LHCN-M2 (cell line): Measurements from ENCODE around the gene RUNDC3A. TPM values are rescaled to one million over a fixed set of nuclear protein-coding genes. Genes with fewer than 3 reads are reported as not detected.
"Not testable (repeated sequence)": the region's sequence is repeated elsewhere in the genome, so short reads cannot be mapped to it uniquely, and the experiment has no call there.

Experiments
- DNase-seq: peaks from one replicate; pipeline ENCODE4 v3.0.0-alpha.2; 2012; ENCODE audit warnings: low read depth
- total RNA-seq: library from RNA; depleted of rRNA; stranded (reverse); fragments of >200 nt; gene quantifications from 2 replicates; pipeline ENCODE4 v1.2.3, GENCODE V29; 2014; rRNA removed

The RUNDC3A gene
- total RNA-seq, 1 experiment from 2014 or later = not detected

DNA sequence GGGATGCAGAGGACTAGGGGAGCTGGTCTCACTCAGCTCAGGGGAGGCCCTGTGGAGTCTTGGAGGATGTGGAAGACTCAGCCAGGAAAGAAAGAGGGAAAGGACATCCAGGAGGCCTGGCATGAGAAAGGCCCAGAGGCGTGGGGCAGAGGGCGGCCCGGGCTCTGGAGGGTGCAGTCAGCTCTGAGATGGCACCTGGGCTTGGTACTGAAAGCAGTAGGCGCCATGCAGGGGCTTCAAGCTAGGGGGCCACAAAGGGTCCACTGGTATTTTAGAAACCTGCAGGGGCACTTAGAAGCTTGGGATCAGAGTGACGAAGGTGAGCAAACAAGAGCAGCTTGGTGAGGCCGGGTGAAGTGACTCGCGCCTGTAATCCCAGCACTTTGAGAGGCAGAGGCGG lies 49.7 kb downstream of the RUNDC3A start:
- DNase-seq = no peak

- DNase-seq = no peak
These were observed 50.6 kb downstream of the RUNDC3A start for GRCh38 chr17:44359006-44359405.

GRCh38 chr17:44359458-44360143 lies 51.2 kb downstream of the RUNDC3A start:
- DNase-seq = no peak

- DNase-seq = no peak
These were observed 51.7 kb downstream of the RUNDC3A start for GRCh38 chr17:44360144-44360533.

GRCh38 chr17:44360826-44361225 lies 52.4 kb downstream of the RUNDC3A start:
- DNase-seq = peak; percentile 49

- no peak for DNase-seq
These were observed 53.2 kb downstream of the RUNDC3A start for GRCh38 chr17:44361292-44362260.

DNA sequence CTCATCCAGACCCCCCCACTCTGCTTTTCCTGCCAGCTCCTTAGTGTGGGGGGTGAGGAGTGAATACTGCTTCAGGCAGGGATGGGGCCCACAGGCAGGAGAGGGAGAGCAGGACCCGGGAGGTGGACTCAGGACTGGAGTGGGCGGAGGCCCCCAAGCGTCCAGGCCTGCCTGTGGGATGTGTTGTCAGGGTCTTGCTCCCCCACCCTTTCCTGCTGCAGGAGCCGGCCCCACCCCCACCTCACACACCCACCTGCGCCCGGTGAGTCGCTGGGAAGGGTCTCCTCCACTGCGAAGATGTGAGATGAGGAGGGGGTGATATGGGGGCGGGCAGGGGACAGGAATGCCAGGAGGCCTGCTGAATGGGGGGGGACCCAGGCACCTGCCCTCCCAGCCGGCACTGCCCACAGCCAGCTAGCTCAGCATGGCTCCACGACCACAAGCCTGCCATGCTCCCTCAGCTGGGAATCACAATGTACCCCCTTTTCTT lies 54.1 kb downstream of the RUNDC3A start:
- DNase-seq = no peak

DNA sequence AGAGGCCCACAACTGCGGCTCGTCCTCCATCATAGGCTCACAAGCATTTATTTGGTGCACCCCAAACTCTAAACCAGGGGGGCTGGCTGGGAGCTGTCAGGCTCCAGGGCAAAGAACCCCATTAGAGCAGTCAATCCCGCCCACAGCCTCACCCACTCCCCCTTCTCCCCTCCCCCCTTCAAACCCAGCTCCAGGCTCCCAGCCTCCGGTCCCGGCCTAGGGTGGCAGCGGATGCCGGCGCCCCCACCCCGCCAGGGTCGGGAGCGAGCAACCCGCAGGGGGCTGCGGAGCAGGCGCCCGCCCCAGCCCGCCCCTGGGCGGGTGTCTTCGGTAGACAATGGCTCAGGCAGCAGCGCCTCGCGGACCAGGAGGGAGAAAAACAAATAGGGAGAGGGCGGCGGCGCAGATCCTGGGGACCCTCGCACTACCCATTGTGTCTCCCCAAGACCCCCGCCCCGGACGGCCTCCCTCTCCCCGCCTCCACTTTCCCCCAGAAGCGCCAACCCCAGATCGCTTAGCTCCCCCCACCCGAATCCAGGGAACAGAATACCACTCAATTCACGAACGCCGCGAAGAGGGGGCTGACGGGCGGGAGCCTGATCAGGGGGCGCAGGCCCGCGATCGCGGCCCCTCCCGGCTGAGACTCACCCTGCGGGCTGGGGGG lies 54.7 kb downstream of the RUNDC3A start:
- no peak for DNase-seq

DNA sequence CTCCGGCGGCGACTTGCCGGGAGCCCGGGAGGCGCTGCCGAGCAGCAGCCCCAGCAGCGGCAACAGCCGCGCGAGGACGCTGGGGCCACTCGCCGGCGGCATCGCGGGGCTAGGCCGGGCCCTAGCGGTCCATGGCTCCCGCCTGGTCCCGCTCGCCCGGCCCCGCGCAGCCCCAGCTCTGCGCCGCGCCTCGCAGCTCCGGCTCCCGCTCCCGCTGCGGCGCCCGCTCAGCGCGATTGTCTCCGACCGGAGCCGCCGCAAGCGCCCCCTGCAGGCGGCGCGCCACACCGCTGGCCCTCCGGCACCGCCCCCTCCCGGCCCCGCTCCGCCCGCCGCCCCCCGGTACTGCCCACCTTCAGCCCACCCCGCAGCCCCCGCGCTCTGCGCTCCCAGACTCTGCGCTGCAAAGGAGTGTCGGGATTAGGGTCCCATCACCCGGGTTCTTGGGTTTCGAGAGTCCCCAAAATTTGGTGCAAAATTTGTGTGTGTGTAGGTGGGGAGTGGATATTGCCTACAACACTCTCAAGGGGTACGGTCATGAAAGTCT lies 55.3 kb downstream of the RUNDC3A start, which contains the start of gene FAM171A2:
Gene FAM171A2 (minus strand): TSS at position 241 of the 547 bp plus-strand sequence. CDS start 139 bp downstream, at position 102.
- DNase-seq = peak; percentile 36

DNA sequence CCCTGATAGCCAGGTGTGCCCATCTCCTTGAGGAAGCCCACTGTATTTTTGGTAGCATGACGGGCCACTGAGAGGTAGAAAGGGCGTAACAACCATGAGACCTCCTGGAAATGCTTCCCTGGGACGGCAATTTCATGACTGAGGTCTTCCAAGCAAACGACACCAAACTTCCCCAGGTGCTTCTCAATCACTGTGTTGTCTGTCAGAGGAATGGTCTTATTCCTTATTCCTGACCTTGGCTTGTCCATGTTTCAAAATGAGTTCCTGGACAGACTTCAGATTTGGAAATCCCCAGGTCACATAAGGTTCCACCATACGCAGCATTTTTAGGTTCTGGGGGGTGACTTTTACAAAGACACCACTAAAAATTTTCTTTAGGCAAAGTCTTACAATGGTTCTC lies 56.6 kb downstream of the RUNDC3A start:
- DNase-seq = not testable (repeated sequence)

GRCh38 chr17:44367231-44367979 lies 59.0 kb downstream of the RUNDC3A start:
- DNase-seq = no peak

Other genes starting within 250 kb of the RUNDC3A start
- 47.0 and 51.9 TPM in 2 replicates for gene LSM12, start 241.9 kb upstream of the RUNDC3A start, total RNA-seq
- 59.8 and 67.2 TPM in 2 replicates for gene G6PC3, start 237.9 kb upstream of the RUNDC3A start, total RNA-seq
- gene HDAC5, start 185.0 kb upstream of the RUNDC3A start, total RNA-seq = 292 and 318 TPM in 2 replicates
- gene HROB, start 166.7 kb upstream of the RUNDC3A start, total RNA-seq = 5.6 and 5.9 TPM in 2 replicates
- gene ASB16, start 137.9 kb upstream of the RUNDC3A start, total RNA-seq = not detected in 2 replicates
- gene TMUB2, start 121.6 kb upstream of the RUNDC3A start, total RNA-seq = 28.3 and 31.1 TPM in 2 replicates
- gene ATXN7L3, start 108.7 kb upstream of the RUNDC3A start, total RNA-seq = 42.1 and 47.0 TPM in 2 replicates
- gene UBTF, start 88.9 kb upstream of the RUNDC3A start, total RNA-seq = 66.5 and 76.0 TPM in 2 replicates
- not detected in 2 replicates for gene SLC4A1, start 40.5 kb upstream of the RUNDC3A start, total RNA-seq
- gene SLC25A39, start 16.2 kb downstream of the RUNDC3A start, total RNA-seq = 113 and 136 TPM in 2 replicates
- gene GRN, start 36.7 kb downstream of the RUNDC3A start, total RNA-seq = 217 and 235 TPM in 2 replicates
- gene FAM171A2, start 55.3 kb downstream of the RUNDC3A start, total RNA-seq = 9.6 and 9.7 TPM in 2 replicates
- 0.40 TPM in 1 of 2 replicates, not detected in the other for gene ITGA2B, start 81.0 kb downstream of the RUNDC3A start, total RNA-seq
- gene GPATCH8, start 194.8 kb downstream of the RUNDC3A start, total RNA-seq = 15.8 and 21.6 TPM in 2 replicates
- 12.5 and 21.2 TPM in 2 replicates for gene FZD2, start 248.9 kb downstream of the RUNDC3A start, total RNA-seq